ENCODE measurements around the gene SUSD1. TPM values are rescaled to one million over a fixed set of nuclear protein-coding genes. Genes with fewer than 3 reads are reported as not detected.

The SUSD1 gene
- total and polyA plus RNA-seq, 9 of the 15 experiments (the other 6 are each of a cell fraction or from before 2014, with no cell fraction given) = 10.9 to 44.4 (median 36.1) TPM

DNA sequence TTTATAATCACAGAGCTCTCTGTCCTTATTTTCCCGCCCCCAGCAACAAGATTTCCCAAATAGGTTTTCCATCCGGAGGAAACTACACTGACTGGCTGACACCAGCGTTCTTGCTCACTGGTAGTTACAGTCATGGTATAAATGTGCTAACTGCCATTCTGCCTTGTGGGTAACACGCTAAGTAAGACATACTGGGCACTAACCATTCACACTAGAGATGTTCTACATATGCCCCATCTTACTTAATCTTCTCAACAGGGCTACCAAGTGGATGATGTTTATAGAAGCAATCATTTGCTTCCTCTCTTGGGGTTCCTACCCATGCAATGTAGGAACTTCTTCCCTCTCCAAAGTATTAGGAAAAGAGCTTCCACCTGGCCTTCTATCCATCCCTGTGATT lies 111.5 kb downstream of the SUSD1 start:
- no peak for DNase-seq (ENCODE audit: extremely low read depth in 1 of 4, low spot score in 3 of 4)
- Histone ChIP-seq H3K27me3 (ENCODE audit: control insufficient read depth in 2 of 2, insufficient read depth in 2 of 2, low read length in 2 of 2) (no peaks in the 10 kb centered on the region), H3K4me2 (ENCODE audit: insufficient read depth, low read length) (no peak overlapping the region), H3K4me1 (replicated peaks in 1 of 2; ENCODE audit: control insufficient read depth in 2 of 2, insufficient read depth in 2 of 2, low read length in 2 of 2) (peaks cover 6 to 44% of the 10 kb centered on the region in 2 experiments; a peak in 4 of 5 replicates), H4K20me1 (replicated peaks; ENCODE audit: control insufficient read depth, insufficient read depth, low read length) (no peaks in the 10 kb centered on the region), H3K9ac (ENCODE audit: insufficient read depth in 1 of 2, low read depth in 2 of 2, low read length in 2 of 2) (no peak overlapping the region), H3K36me3 (ENCODE audit: control insufficient read depth, insufficient read depth, low read length) (peaks cover 78% of the 10 kb centered on the region), H3K9me3 (replicated peaks; ENCODE audit: control insufficient read depth, insufficient read depth, low read depth, low read length) (no peaks in the 10 kb centered on the region), H3K27ac (ENCODE audit: extremely low read depth, low read depth, low read length) (no peak overlapping the region), H3K79me2 (ENCODE audit: control insufficient read depth, insufficient read depth, low read length) (peaks cover 4% of the 10 kb centered on the region; the same call in 1 of the 3 replicates), H3K4me3 (no peak overlapping the region), H2AFZ (ENCODE audit: low read depth, low read length) (no peak overlapping the region), H3K9me1 (ENCODE audit: control insufficient read depth, insufficient read depth, low read length) (no peaks in the 10 kb centered on the region)
- POLR2A ChIA-PET = no interaction called here
- no TSS peak for BruUV-seq (replicated peaks)
- WGBS (ENCODE audit: insufficient coverage, low coverage, missing lambda C conversion rate) = 89% methylated on average over 4 of the region's 4 CpGs
- intact Hi-C loops (cut with micrococcal nuclease) (no loop called here), in situ Hi-C loops (cut with MboI) (no loop called here)
- ATAC-seq = no peak
- CTCF ChIA-PET (ENCODE audit: low intra/inter-chr PET ratio) = no interaction called here
- no peak for FAIRE-seq
- no peak for TF ChIP-seq CBFA2T3 (IDR thresholded peaks at IDR 0.05)
- TF ChIP-seq CCAR2 (IDR thresholded peaks at IDR 0.05; ENCODE audit: low read depth, low read length) = no peak
- no peak for TF ChIP-seq HBP1 (CRISPR knock-in tag; IDR thresholded peaks at IDR 0.05)
- no peak for TF ChIP-seq MCM3 (IDR thresholded peaks at IDR 0.05)
- TF ChIP-seq ZSCAN32 (CRISPR knock-in tag; IDR thresholded peaks at IDR 0.05) = no peak
- no peak for TF ChIP-seq ZFPM2 (CRISPR knock-in tag; IDR thresholded peaks at IDR 0.05)
- no peak for TF ChIP-seq TFAP4 (CRISPR knock-in tag; IDR thresholded peaks at IDR 0.05; ENCODE audit: borderline replicate concordance)
- no peak for TF ChIP-seq FOXJ2 (tag; IDR thresholded peaks at IDR 0.05)

Data from K562 (cell line).